ENCODE data around the gene ZNF311. TPM values are rescaled to one million over a fixed set of nuclear protein-coding genes. Genes with fewer than 3 reads are reported as not detected.

Gene ZNF311
- total and polyA plus RNA-seq, 7 donors = 0.28 to 1.4 (median 0.73) TPM

GRCh38 chr6:28985462-28986164 lies 19.5 kb downstream of the ZNF311 start:
- peak overlapping the region; percentile 78 to 86 (median 83) for H3K27ac ChIP-seq
- intact Hi-C loops (cut with DNase I) = loop anchor here (2.0 to 10.0 kb wide), 5 partner anchors 19 to 1851 kb away; partner anchors contain the start of genes POLR1H, PPP1R11, ZNF311 and ZSCAN31
- peak; percentile 93 for DNase-seq
- WGBS, 2 donors = 11 to 13% methylated on average over 31 of the region's 31 CpGs
- no peak for TF ChIP-seq CTCF (IDR thresholded peaks at IDR 0.05)
- no peak for TF ChIP-seq EP300 (IDR thresholded peaks at IDR 0.05)
- TF ChIP-seq POLR2AphosphoS5 (IDR thresholded peaks at IDR 0.05) = peak; percentile 62 to 73 (median 70)
- peak overlapping the region; percentile 46 to 63 (median 58) for H3K4me3 ChIP-seq
- H3K4me1 ChIP-seq = peaks cover 0 to 18% (median 5%) of the 10 kb centered on the region in 4 donors
- H3K9me3 ChIP-seq = no peaks in the 10 kb centered on the region
- no peaks in the 10 kb centered on the region for H3K36me3 ChIP-seq
- peaks cover 4 to 21% (median 7%) of the 10 kb centered on the region in 3 donors for H3K27me3 ChIP-seq

GRCh38 chr6:28983838-28984237 lies 21.3 kb downstream of the ZNF311 start:
- TF ChIP-seq POLR2A (IDR thresholded peaks at IDR 0.05) (no peak), POLR2AphosphoS5 (IDR thresholded peaks at IDR 0.05) (no peak), EP300 (IDR thresholded peaks at IDR 0.05) (no peak), CTCF (IDR thresholded peaks at IDR 0.05) (no peak)
- H3K27ac ChIP-seq = peak overlapping the region in 1 of 4 donors; percentile 86
- H3K4me1 ChIP-seq = peaks cover 0 to 21% (median 6%) of the 10 kb centered on the region in 4 donors
- no peak overlapping the region for H3K4me3 ChIP-seq
- H3K9me3 ChIP-seq = no peaks in the 10 kb centered on the region
- H3K36me3 ChIP-seq = no peaks in the 10 kb centered on the region
- no peak for DNase-seq
- H3K27me3 ChIP-seq = peaks cover 4 to 14% (median 7%) of the 10 kb centered on the region in 3 donors
- intact Hi-C loops (cut with DNase I) = loop anchor here (5.0 to 10.0 kb wide), 5 partner anchors 649 to 1849 kb away; partner anchors contain the start of genes POLR1H, PPP1R11, ZSCAN31 and ZSCAN9
- 58 to 81% methylated on average over 5 of the region's 5 CpGs for WGBS, 2 donors

- Histone ChIP-seq H3K4me1 (peaks cover 0 to 21% (median 6%) of the 10 kb centered on the region in 4 donors), H3K36me3 (no peaks in the 10 kb centered on the region), H3K27me3 (peaks cover 0 to 11% (median 0%) of the 10 kb centered on the region in 3 donors), H3K9me3 (no peaks in the 10 kb centered on the region), H3K4me3 (peak overlapping the region; percentile 41 to 75 (median 54)), H3K27ac (peak overlapping the region; percentile 74 to 88 (median 83))
- DNase-seq = no peak
- 23 to 48% methylated on average over 17 of the region's 17 CpGs for WGBS, 2 donors
- TF ChIP-seq POLR2A (IDR thresholded peaks at IDR 0.05) = no peak
- TF ChIP-seq CTCF (IDR thresholded peaks at IDR 0.05) = no peak
- TF ChIP-seq POLR2AphosphoS5 (IDR thresholded peaks at IDR 0.05) = no peak
- no peak for TF ChIP-seq EP300 (IDR thresholded peaks at IDR 0.05)
- intact Hi-C loops (cut with DNase I) = loop anchor here (1.0 to 10.0 kb wide), 8 partner anchors 38 to 1848 kb away; partner anchors contain the start of genes POLR1H, PPP1R11, ZSCAN31 and ZSCAN9
Observed at GRCh38 chr6:28982476-28983266, 22.4 kb downstream of the ZNF311 start.

- no peaks in the 10 kb centered on the region for H3K36me3 ChIP-seq
- peak overlapping the region; percentile 74 to 88 (median 83) for H3K27ac ChIP-seq
- peak overlapping the region; percentile 41 to 75 (median 54) for H3K4me3 ChIP-seq
- TF ChIP-seq EP300 (IDR thresholded peaks at IDR 0.05) (no peak), POLR2AphosphoS5 (IDR thresholded peaks at IDR 0.05) (peak in 2 of 4 donors; percentile 8 to 65)
- 0% methylated on average over 23 of the region's 23 CpGs for WGBS, 2 donors
- peaks cover 4 to 16% (median 6%) of the 10 kb centered on the region in 3 donors for H3K27me3 ChIP-seq
- DNase-seq = peak; percentile 93
- no peaks in the 10 kb centered on the region for H3K9me3 ChIP-seq
- intact Hi-C loops (cut with DNase I) = loop anchor here (1.0 to 10.0 kb wide), 11 partner anchors 35 to 1847 kb away; partner anchors contain the start of genes POLR1H, PPP1R11, ZSCAN31 and ZSCAN9
- peaks cover 0 to 25% (median 6%) of the 10 kb centered on the region in 4 donors for H3K4me1 ChIP-seq
Observed at GRCh38 chr6:28981833-28982475, 23.2 kb downstream of the ZNF311 start.

Measured in sigmoid colon (tissue), 7 donors.